Suprapubic skin (tissue), 3 donors: Measurements from ENCODE around the gene CALN1.

Experiments used
- POLR2AphosphoS5 ChIP-seq, 3 donors: sonication (generic); formaldehyde crosslinking; IDR thresholded peaks; one replicate each; pipeline ENCODE4 v1.6.1; 2017; ENCODE audit warnings: antibody characterized with exemption in 3 of 3
- TF ChIP-seq, protein P1 (sequence below), 2 donors: fragments of 200-600 bp in 1 of 2; fragments of 450-650 bp in 1 of 2; sonication (generic) in 1 of 2; IDR thresholded peaks; one replicate each; pipeline ENCODE4 v1.5.1; 2016 to 2019; ENCODE audit warnings: antibody characterized with exemption in 2 of 2, mild to moderate bottlenecking in 1 of 2, moderate library complexity in 1 of 2

- TF ChIP-seq, protein P1, sequence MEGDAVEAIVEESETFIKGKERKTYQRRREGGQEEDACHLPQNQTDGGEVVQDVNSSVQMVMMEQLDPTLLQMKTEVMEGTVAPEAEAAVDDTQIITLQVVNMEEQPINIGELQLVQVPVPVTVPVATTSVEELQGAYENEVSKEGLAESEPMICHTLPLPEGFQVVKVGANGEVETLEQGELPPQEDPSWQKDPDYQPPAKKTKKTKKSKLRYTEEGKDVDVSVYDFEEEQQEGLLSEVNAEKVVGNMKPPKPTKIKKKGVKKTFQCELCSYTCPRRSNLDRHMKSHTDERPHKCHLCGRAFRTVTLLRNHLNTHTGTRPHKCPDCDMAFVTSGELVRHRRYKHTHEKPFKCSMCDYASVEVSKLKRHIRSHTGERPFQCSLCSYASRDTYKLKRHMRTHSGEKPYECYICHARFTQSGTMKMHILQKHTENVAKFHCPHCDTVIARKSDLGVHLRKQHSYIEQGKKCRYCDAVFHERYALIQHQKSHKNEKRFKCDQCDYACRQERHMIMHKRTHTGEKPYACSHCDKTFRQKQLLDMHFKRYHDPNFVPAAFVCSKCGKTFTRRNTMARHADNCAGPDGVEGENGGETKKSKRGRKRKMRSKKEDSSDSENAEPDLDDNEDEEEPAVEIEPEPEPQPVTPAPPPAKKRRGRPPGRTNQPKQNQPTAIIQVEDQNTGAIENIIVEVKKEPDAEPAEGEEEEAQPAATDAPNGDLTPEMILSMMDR (IDR thresholded peaks at IDR 0.05) = no peak
- TF ChIP-seq POLR2AphosphoS5 (IDR thresholded peaks at IDR 0.05) = no peak
These were observed 35.5 kb upstream of the CALN1 start for GRCh38 chr7:72447465-72448204.
